AG09319 (cell line): Measurements from ENCODE around the gene KNTC1.
"Not testable (repeated sequence)": the region's sequence is repeated elsewhere in the genome, so short reads cannot be mapped to it uniquely, and the experiment has no call there.

Experiments
- DNase-seq: peaks from one replicate; pipeline ENCODE4 v3.0.0-alpha.2; 2010; ENCODE audit warnings: low read depth; ENCODE audit errors: extremely low read depth
- CTCF ChIP-seq: IDR thresholded peaks from 2 replicates; pipeline ENCODE4 v1.5.1; 2011; ENCODE audit warnings: low read depth, mild to moderate bottlenecking, inconsistent platforms, low read length, moderate library complexity

KNTC1 gene

DNA sequence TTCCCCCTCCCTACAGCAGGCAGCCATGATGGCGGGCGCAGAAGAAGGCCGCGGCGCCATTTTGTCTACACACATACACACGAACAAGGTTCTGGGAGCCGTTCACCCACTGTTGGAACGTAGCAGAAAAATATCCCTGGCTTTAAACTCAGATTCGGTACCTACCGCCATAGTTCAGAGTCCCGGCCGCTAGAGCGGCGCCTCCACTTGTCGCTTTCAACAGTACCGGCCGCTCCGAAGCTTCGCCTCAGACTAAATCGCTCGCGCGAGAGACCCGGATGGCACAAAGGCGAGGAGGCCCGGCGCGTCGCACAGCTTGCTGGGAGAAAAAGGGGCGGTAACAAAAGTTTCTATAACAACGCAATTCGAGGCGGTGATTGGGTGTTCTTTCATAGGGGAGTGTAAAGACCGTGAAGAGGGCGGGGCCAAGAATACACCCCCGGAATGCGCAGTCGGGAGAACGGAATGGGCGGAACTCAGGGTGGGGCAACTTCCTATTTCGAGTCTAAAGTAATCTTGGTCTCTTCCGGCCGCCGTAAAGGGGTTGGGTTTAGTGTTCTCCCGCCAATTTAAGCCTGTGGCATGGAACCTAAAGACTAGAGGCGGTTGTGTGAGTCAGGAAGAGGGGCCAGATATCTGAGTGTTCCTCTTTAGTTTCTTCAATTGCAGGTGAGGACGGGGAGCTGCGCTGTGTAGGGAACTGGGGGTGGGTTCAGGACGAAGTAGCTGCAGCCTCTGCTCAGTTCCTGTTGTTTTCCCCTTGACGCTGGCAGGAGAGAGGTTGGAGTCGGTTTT is at the start of gene KNTC1, which contains the start of gene RSRC2:
TSS of gene KNTC1 (plus strand) at position 567 of the 795 bp plus-strand sequence. CDS start 2,815 bp downstream, outside the sequence.
TSS of gene RSRC2 (minus strand) at position 254 of the 795 bp plus-strand sequence. CDS start at position 171, 83 bp downstream.
- TF ChIP-seq CTCF = no peak
- peak; percentile 98 for DNase-seq

DNA sequence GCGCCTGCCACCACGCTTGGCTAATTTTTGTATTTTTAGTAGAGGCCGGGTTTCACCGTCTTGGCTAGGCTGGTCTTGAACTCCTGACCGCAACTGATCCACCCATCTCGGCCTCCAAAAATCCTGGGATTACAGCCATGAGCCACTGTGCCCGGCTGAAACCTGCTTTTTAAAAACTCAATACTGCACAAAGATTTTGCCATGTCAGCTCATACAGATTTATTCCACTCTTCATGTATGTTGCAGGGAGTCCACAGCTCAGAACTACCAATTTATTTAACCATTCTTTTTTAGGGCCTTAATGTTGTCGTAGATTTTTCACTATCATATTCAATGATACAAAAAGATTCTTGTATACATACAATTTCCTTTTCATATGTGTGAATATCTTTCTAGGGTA is 46.3 kb upstream of the KNTC1 start:
- TF ChIP-seq CTCF = no peak
- no peak for DNase-seq

DNA sequence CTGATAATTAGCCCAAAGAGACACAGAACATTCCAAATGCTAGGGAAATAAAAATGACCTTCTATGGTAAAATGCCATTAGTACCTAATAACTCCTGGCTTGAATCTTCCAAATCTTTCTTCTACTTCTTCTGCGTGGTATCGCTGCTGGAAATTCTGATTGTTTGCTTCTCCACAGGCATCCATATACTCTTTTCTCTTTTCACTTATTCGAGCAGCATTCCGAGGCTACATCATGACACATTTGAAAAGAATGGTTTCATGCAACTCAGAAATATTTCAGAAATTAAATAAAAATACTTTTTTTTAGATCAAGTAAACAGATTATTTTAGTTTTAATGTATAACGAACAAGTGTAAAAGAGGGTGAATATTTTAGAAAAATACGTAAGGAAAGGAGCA is 45.2 kb upstream of the KNTC1 start:
- no peak for DNase-seq
- TF ChIP-seq CTCF = no peak

DNA sequence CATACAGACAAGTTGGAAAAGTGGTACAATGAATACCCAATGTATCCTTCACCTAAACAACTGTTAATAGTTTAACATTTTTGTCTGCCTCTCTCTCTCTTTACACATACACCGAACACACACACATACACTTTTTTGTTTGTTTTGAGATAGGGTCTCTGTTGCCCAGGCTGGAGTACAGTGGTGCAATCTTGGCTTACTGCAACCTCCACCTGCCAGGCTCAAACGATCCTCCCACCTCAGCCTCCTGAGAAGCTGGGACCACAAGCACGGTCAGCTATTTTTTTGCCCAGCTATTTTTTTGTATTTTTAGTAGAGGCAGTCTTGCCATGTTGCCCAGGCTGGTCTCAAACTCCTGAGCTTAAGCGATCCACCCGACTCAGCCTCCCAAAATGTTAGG is 43.1 kb upstream of the KNTC1 start:
- TF ChIP-seq CTCF = no peak

DNA sequence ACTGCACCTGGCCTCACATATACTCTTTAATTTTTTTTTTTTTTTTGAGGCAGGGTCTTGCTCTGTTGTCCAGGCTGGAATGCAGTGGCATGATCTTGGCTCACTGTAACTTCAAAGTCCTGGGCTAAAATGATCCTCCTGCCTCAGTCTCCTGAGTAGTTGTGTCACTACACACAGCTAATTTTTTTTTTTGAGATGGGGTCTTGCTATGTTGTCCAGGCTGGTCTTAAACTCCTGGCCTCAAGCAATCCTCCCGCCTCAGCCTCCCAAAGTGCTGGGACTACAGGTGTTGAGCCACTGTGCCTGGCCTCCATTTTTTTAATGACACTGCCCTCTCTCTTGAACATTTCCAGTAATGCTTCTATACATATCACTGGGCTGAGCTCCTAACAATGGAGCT is 42.7 kb upstream of the KNTC1 start:
- DNase-seq = not testable (repeated sequence)

More for the DNA sequence above, 43.1 kb upstream of the KNTC1 start:
- DNase-seq = no peak

- not testable (repeated sequence) for DNase-seq
These were observed 40.7 kb upstream of the KNTC1 start for GRCh38 chr12:122486360-122486759.

- no peak for DNase-seq
- no peak for TF ChIP-seq CTCF
These were observed 40.1 kb upstream of the KNTC1 start for GRCh38 chr12:122486805-122487426.

DNA sequence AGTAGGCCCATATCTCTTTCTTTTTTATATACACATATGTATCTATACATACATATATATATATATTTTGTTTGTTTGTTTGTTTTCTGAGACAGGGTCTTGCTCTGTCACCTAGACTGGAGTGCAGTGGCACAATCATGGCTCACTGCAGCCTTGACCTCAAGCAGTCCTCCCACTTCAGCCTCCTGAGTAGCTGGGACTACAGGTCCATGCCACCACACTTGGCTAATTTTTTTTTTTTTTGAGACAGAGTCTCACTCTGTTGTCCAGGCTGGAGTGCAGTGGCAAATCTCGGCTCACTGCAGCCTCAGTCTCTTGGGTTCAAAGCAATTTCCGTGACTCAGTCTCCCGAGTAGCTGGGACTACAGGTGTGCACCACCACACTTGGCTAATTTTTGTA is 39.2 kb upstream of the KNTC1 start:
- not testable (repeated sequence) for DNase-seq

DNA sequence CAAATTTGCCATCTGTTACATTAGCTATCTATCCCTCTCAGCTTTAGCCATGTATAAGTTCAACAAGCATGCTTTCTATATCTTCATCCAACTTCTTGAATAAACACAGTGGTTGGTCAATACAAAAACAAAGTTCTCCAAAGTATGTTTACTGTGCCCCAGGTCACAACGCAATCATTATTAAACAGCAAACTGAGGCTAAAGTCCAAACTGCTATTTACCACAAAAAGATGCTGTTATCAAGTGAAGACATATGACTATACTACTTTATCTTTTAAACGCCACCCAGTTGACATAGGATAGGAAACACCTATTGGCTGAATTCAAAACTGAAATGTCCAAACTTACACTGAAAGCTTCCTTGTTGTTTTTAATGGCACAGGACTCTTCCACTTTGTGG is 38.0 kb upstream of the KNTC1 start:
- no peak for TF ChIP-seq CTCF
- no peak for DNase-seq
